PC-3 (cell line): Measurements from ENCODE around the gene SFT2D2. TPM values are rescaled to one million over a fixed set of nuclear protein-coding genes. Genes with fewer than 3 reads are reported as not detected.

Experiments
- ATAC-seq: fragments of 200-7000 bp; cut with Tn5 transposase; 2 replicates; pipeline ENCODE4 v1.9.1; 2020; ENCODE audit warnings: mild to moderate bottlenecking, moderate library complexity
- BruUV-seq: library from RNA; stranded (reverse); fragments of 400-500 nt; replicated peaks from 2 replicates; lab custom pipeline; 2021; lab: Mats Ljungman, UMichigan
- CTCF ChIA-PET: fragments of 300-600 bp; sonication (Branson Sonifier 250); formaldehyde crosslinking; loops from one replicate; lab custom pipeline; 2022; ENCODE audit warnings: antibody characterized with exemption; lab: Charles Lee
- POLR2A ChIA-PET: fragments of 300-600 bp; sonication (Branson Sonifier 250); formaldehyde crosslinking; loops from one replicate; lab custom pipeline; 2022; ENCODE audit warnings: antibody characterized with exemption; ENCODE audit not compliant: unreplicated experiment; lab: Charles Lee
- DNase-seq: peaks from one replicate; pipeline ENCODE4 v3.0.0-alpha.2; 2015
- H2AFZ ChIP-seq: fragments of 300-600 bp; sonication (generic); 2 replicates; pipeline ENCODE4 v1.6.0; 2016; ENCODE audit warnings: antibody characterized with exemption, low read length
- H3F3A ChIP-seq: fragments of 300-600 bp; sonication (generic); one replicate; pipeline ENCODE4 v1.6.0; 2017; ENCODE audit warnings: antibody characterized with exemption, low read length, control low read depth, mild to moderate bottlenecking; ENCODE audit not compliant: unreplicated experiment
- H3K27ac ChIP-seq: fragments of 300-600 bp; sonication (generic); 2 replicates; pipeline ENCODE4 v1.5.1; 2016; ENCODE audit warnings: mild to moderate bottlenecking, low read length
- H3K27me3 ChIP-seq: fragments of 300-600 bp; sonication (generic); 2 replicates; pipeline ENCODE4 v1.6.1; 2016; ENCODE audit warnings: low read length, mixed read lengths
- H3K36me3 ChIP-seq: fragments of 300-600 bp; sonication (generic); 2 replicates; pipeline ENCODE4 v1.6.1; 2016; ENCODE audit warnings: low read depth, mixed run types, low read length, mixed read lengths
- H3K4me1 ChIP-seq: fragments of 300-600 bp; sonication (generic); 2 replicates; pipeline ENCODE4 v1.5.1; 2016; ENCODE audit warnings: low read length; ENCODE audit not compliant: insufficient read depth
- H3K4me2 ChIP-seq: fragments of 300-600 bp; sonication (generic); 2 replicates; pipeline ENCODE4 v1.6.0; 2016; ENCODE audit warnings: low read length
- H3K4me3 ChIP-seq: fragments of 300-600 bp; sonication (generic); 2 replicates; pipeline ENCODE4 v1.5.1; 2016; ENCODE audit warnings: mild to moderate bottlenecking, low read length, mixed read lengths
- H3K79me2 ChIP-seq: fragments of 300-600 bp; sonication (generic); 2 replicates; pipeline ENCODE4 v1.6.1; 2017; ENCODE audit warnings: low read length, mixed read lengths
- H3K9ac ChIP-seq: fragments of 300-600 bp; sonication (generic); 2 replicates; pipeline ENCODE4 v1.6.0; 2016; ENCODE audit warnings: mild to moderate bottlenecking, low read length
- H3K9me2 ChIP-seq: fragments of 300-600 bp; sonication (generic); replicated peaks from 2 replicates; pipeline ENCODE4 v1.6.1; 2016; ENCODE audit warnings: mixed run types, low read length, mixed read lengths
- H3K9me3 ChIP-seq: fragments of 300-600 bp; sonication (generic); 2 replicates; pipeline ENCODE4 v1.6.1; 2016; ENCODE audit warnings: low read length, mixed read lengths
- H4K20me1 ChIP-seq: fragments of 300-600 bp; sonication (generic); 2 replicates; pipeline ENCODE4 v1.6.1; 2016; ENCODE audit warnings: low read length, mixed read lengths
- EZH2 ChIP-seq: fragments of 300-600 bp; sonication (generic); IDR thresholded peaks from one replicate; pipeline ENCODE4 v1.6.1; 2017; ENCODE audit warnings: antibody characterized with exemption, mild to moderate bottlenecking, low read length; ENCODE audit not compliant: unreplicated experiment
- EZH2phosphoT487 ChIP-seq: fragments of 300-600 bp; sonication (generic); IDR thresholded peaks from 2 replicates; pipeline ENCODE4 v1.6.1; 2018; ENCODE audit warnings: mild to moderate bottlenecking, antibody characterized with exemption, low read length, borderline replicate concordance
- intact Hi-C: fragments of 100-400 bp; cut with micrococcal nuclease; formaldehyde crosslinking; loops from 2 replicates; pipeline ENCODE4 v1.9.0; 2023
- total RNA-seq: library from RNA; depleted of rRNA; stranded (reverse); fragments of >200 nt; gene quantifications from 2 replicates; pipeline ENCODE4 v1.2.3, GENCODE V29; 2014
- TF ChIP-seq, protein P1 (sequence below): fragments of 300-600 bp; sonication (generic); conservative IDR thresholded peaks from 2 replicates; pipeline ENCODE4 v1.5.1; 2017; ENCODE audit warnings: antibody characterized with exemption, low read depth, mild to moderate bottlenecking, low read length

The SFT2D2 gene
- total RNA-seq, 1 experiment from 2014 or later, result 38.7 TPM

DNA sequence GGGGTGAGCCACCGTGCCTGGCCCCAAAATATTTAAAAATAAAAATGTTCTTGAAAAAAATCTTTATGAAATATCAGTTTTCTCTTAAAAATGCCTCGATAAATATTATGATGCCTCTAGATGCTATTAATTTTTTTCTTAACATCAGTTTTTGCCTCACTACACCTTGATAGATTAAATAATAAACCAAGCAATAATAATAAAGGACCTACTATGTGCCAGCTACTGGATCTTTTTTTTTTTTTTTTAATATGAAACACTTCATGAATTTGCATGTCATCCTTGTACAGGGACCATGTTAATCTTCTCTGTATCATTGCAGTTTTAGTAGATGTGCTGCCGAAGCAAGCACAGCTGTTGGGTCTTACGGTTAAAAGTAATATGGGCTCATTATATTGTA lies 37.3 kb downstream of the SFT2D2 start:
- peaks cover 21% of the 10 kb centered on the region for H3K4me1 ChIP-seq
- TF ChIP-seq EZH2phosphoT487 (no peak), EZH2 (no peak)
- TF ChIP-seq, protein P1, sequence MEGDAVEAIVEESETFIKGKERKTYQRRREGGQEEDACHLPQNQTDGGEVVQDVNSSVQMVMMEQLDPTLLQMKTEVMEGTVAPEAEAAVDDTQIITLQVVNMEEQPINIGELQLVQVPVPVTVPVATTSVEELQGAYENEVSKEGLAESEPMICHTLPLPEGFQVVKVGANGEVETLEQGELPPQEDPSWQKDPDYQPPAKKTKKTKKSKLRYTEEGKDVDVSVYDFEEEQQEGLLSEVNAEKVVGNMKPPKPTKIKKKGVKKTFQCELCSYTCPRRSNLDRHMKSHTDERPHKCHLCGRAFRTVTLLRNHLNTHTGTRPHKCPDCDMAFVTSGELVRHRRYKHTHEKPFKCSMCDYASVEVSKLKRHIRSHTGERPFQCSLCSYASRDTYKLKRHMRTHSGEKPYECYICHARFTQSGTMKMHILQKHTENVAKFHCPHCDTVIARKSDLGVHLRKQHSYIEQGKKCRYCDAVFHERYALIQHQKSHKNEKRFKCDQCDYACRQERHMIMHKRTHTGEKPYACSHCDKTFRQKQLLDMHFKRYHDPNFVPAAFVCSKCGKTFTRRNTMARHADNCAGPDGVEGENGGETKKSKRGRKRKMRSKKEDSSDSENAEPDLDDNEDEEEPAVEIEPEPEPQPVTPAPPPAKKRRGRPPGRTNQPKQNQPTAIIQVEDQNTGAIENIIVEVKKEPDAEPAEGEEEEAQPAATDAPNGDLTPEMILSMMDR, result no peak
- H3K4me3 ChIP-seq, result no peak overlapping the region
- no peak overlapping the region for H3K4me2 ChIP-seq
- no peaks in the 10 kb centered on the region; the same call in 1 of the 2 replicates for H3K36me3 ChIP-seq
- no peaks in the 10 kb centered on the region; the same call in 1 of the 2 replicates for H4K20me1 ChIP-seq
- intact Hi-C loops, result no loop called here
- BruUV-seq, result no TSS peak
- no peaks in the 10 kb centered on the region for H3K9me3 ChIP-seq
- H3K27me3 ChIP-seq, result no peaks in the 10 kb centered on the region
- no peaks in the 10 kb centered on the region for H3K9me2 ChIP-seq
- ChIA-PET POLR2A (interaction anchor here (0.5 kb wide), 1 partner anchor 21 kb away, joined by 3 read pairs; no protein-coding TSS in a partner anchor), CTCF (no interaction called here)
- no peak overlapping the region for H2AFZ ChIP-seq
- DNase-seq, result no peak
- no peaks in the 10 kb centered on the region for H3F3A ChIP-seq
- H3K79me2 ChIP-seq, result no peaks in the 10 kb centered on the region
- no peak for ATAC-seq
- no peak overlapping the region for H3K9ac ChIP-seq
- H3K27ac ChIP-seq, result no peak overlapping the region

DNA sequence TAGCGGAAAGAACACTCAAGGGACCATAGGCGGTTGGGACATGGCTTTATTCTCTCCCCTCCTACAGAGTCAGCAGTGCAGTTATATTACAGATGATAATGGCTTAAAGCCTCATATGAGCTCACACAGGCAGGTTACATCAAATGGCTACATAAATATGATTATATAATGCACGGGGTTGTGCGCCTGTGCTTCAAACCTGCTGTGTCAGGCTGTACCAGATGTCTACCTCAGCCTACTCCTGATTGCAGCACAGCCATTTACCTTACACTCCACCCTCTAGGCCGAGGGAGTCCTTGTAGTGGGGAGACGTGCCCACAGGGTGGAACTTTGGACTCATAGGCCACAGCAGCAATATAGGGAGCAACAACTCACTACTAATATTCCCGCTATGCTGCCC lies 38.5 kb downstream of the SFT2D2 start:
- ChIA-PET POLR2A (no interaction called here), CTCF (no interaction called here)
- H2AFZ ChIP-seq, result no peak overlapping the region
- no peak overlapping the region for H3K9ac ChIP-seq
- H3K27me3 ChIP-seq, result no peaks in the 10 kb centered on the region
- DNase-seq (no peak), ATAC-seq (no peak)
- no TSS peak for BruUV-seq
- no peaks in the 10 kb centered on the region for H3F3A ChIP-seq
- H3K4me1 ChIP-seq, result peaks cover 21% of the 10 kb centered on the region
- intact Hi-C loops, result no loop called here
- H3K9me3 ChIP-seq, result no peaks in the 10 kb centered on the region
- TF ChIP-seq EZH2, result no peak
- TF ChIP-seq, protein P1, result no peak
- H3K9me2 ChIP-seq, result no peaks in the 10 kb centered on the region
- no peaks in the 10 kb centered on the region for H3K79me2 ChIP-seq
- H3K27ac ChIP-seq, result no peak overlapping the region
- H4K20me1 ChIP-seq, result no peaks in the 10 kb centered on the region; the same call in 1 of the 2 replicates
- no peak overlapping the region for H3K4me3 ChIP-seq
- H3K36me3 ChIP-seq, result no peaks in the 10 kb centered on the region; the same call in 1 of the 2 replicates
- no peak overlapping the region for H3K4me2 ChIP-seq

DNA sequence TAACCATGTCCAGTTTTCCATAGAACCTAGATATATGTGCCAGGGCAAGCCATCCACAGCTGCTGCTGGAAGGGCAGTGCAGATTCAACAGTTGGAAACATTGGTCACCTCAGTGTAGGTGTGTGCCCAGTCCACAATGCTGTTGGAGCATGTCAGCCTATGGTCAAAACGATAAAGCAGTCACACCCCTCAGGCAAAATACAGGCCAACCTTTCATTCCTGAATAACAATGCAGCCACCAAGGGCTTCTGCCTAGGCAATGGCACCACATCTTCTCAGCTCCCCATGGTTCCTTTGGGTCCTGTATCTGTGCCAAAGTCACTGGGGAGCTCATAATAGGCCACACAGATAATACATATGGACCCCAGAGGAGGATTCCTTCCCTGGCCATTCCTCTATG lies 39.8 kb downstream of the SFT2D2 start:
- H3K27ac ChIP-seq, result no peak overlapping the region
- DNase-seq (no peak), ATAC-seq (no peak)
- H4K20me1 ChIP-seq, result no peaks in the 10 kb centered on the region; the same call in 1 of the 2 replicates
- H2AFZ ChIP-seq, result no peak overlapping the region
- no peaks in the 10 kb centered on the region; the same call in 1 of the 2 replicates for H3K36me3 ChIP-seq
- TF ChIP-seq EZH2, result no peak
- TF ChIP-seq, protein P1, result no peak
- no peak for TF ChIP-seq EZH2phosphoT487
- ChIA-PET CTCF (no interaction called here), POLR2A (no interaction called here)
- H3K4me2 ChIP-seq, result no peak overlapping the region
- H3K4me1 ChIP-seq, result peaks cover 21% of the 10 kb centered on the region
- H3F3A ChIP-seq, result no peaks in the 10 kb centered on the region
- H3K9me2 ChIP-seq, result no peaks in the 10 kb centered on the region
- H3K4me3 ChIP-seq, result no peak overlapping the region
- intact Hi-C loops, result no loop called here
- H3K9me3 ChIP-seq, result no peaks in the 10 kb centered on the region
- no TSS peak for BruUV-seq
- no peaks in the 10 kb centered on the region for H3K79me2 ChIP-seq
- no peak overlapping the region for H3K9ac ChIP-seq
- no peaks in the 10 kb centered on the region for H3K27me3 ChIP-seq
